HCT116 (cell line): ENCODE data around the gene MFAP3L. TPM values are rescaled to one million over a fixed set of nuclear protein-coding genes. Genes with fewer than 3 reads are reported as not detected.

ENCODE experiments used
- ATAC-seq: fragments of 200-7000 bp; cut with Tn5 transposase; 2 replicates; pipeline ENCODE4 v1.9.1; 2020; ENCODE audit warnings: mild to moderate bottlenecking, moderate library complexity
- BruUV-seq: library from RNA; stranded (reverse); fragments of 400-500 nt; replicated peaks from 2 replicates; lab custom pipeline; 2021; lab: Mats Ljungman, UMichigan
- CTCF ChIA-PET: fragments of 300-600 bp; sonication (Branson Sonifier 250); formaldehyde crosslinking; loops from one replicate; lab custom pipeline; 2021; ENCODE audit warnings: antibody characterized with exemption; lab: Charles Lee
- POLR2A ChIA-PET: fragments of 300-600, 350-600 bp; sonication (Branson Sonifier 250); formaldehyde crosslinking; loops from one replicate; lab custom pipeline; 2021; ENCODE audit warnings: antibody characterized with exemption; lab: Charles Lee
- RAD21 ChIA-PET, 2 experiments: fragments of 300-600 bp; sonication (Branson Sonifier 250); formaldehyde crosslinking; loops; one replicate each; lab custom pipeline; 2023; ENCODE audit warnings: low total read pairs in 2 of 2; ENCODE audit not compliant: uncharacterized antibody in 2 of 2, unreplicated experiment in 2 of 2, low non-redundant PET in 1 of 2; lab: Charles Lee
- DNase-seq: peaks from one replicate; pipeline ENCODE4 v3.0.0-alpha.2; 2010; ENCODE audit warnings: low read depth, low spot score
- H2AFZ ChIP-seq: fragments of 200-600 bp; shearing (Covaris generic), sonication (generic); 2 replicates; pipeline ENCODE4 v1.6.1; 2017; ENCODE audit warnings: low read depth, mixed run types, mixed read lengths, antibody characterized with exemption, low read length; ENCODE audit not compliant: poor library complexity, severe bottlenecking
- H3K27ac ChIP-seq: 2 replicates; pipeline ENCODE4 v1.5.1; 2012; ENCODE audit warnings: low read depth, low read length
- H3K27me3 ChIP-seq: fragments of 200-600 bp; sonication (generic); 2 replicates; pipeline ENCODE4 v1.6.1; 2016; ENCODE audit warnings: mixed run types, low read length, mixed read lengths; ENCODE audit not compliant: insufficient read depth
- H3K36me3 ChIP-seq, 2 experiments: fragments of 200-500 bp in 1 of 2; fragments of 200-600 bp in 1 of 2; sonication (Bioruptor generic) in 1 of 2; sonication (generic) in 1 of 2; 2 replicates each; pipeline versions ENCODE4 v1.5.1 to v1.6.1; 2014 to 2016; ENCODE audit warnings: low read length in 2 of 2, inconsistent platforms in 1 of 2, mixed read lengths in 1 of 2, mixed run types in 1 of 2; ENCODE audit not compliant: insufficient read depth in 2 of 2, control insufficient read depth in 1 of 2
- H3K4me1 ChIP-seq, 2 experiments: fragments of 200-600 bp in 1 of 2; sonication (generic) in 1 of 2; 2 replicates each; pipeline versions ENCODE4 v1.5.1 to v1.6.1; 2012 to 2017; ENCODE audit warnings: low read length in 2 of 2, inconsistent platforms in 1 of 2, mild to moderate bottlenecking in 1 of 2, mixed read lengths in 1 of 2, mixed run types in 1 of 2, moderate library complexity in 1 of 2; ENCODE audit not compliant: insufficient read depth in 2 of 2, control insufficient read depth in 1 of 2
- H3K4me2 ChIP-seq: fragments of 200-600 bp; sonication (generic); 2 replicates; pipeline ENCODE4 v1.6.1; 2017; ENCODE audit warnings: mixed run types, low read length, mixed read lengths
- H3K4me3 ChIP-seq, 2 experiments: fragments of 200-600 bp in 1 of 2; sonication (generic) in 1 of 2; replicated peaks in 1 of 2; 2 replicates each; pipeline ENCODE4 v1.5.1; 2011 to 2016; ENCODE audit warnings: low read length in 2 of 2, control low read depth in 1 of 2, low read depth in 1 of 2, mild to moderate bottlenecking in 1 of 2, mixed read lengths in 1 of 2, mixed run types in 1 of 2
- H3K79me2 ChIP-seq: fragments of 200-600 bp; sonication (generic); 2 replicates; pipeline ENCODE4 v1.6.1; 2017; ENCODE audit warnings: mild to moderate bottlenecking, mixed run types, low read length, moderate library complexity, mixed read lengths; ENCODE audit not compliant: insufficient read depth
- H3K9ac ChIP-seq: fragments of 200-600 bp; sonication (generic); 2 replicates; pipeline ENCODE4 v1.6.1; 2016; ENCODE audit warnings: low read length, mixed read lengths
- H3K9me2 ChIP-seq: fragments of 200-600 bp; sonication (generic), shearing (Covaris generic); 2 replicates; pipeline ENCODE4 v1.6.1; 2017; ENCODE audit warnings: mixed run types, mild to moderate bottlenecking, moderate library complexity; ENCODE audit not compliant: insufficient read depth
- H3K9me3 ChIP-seq, 2 experiments: fragments of 200-500 bp in 1 of 2; fragments of 200-600 bp in 1 of 2; sonication (Bioruptor generic) in 1 of 2; sonication (generic) in 1 of 2; 2 replicates each; pipeline ENCODE4 v1.6.1; 2014 to 2017; ENCODE audit warnings: low read length in 2 of 2, mixed read lengths in 2 of 2, inconsistent platforms in 1 of 2, low read depth in 1 of 2, mild to moderate bottlenecking in 1 of 2, mixed run types in 1 of 2, moderate library complexity in 1 of 2; ENCODE audit not compliant: control insufficient read depth in 1 of 2, insufficient read depth in 1 of 2
- H4K20me1 ChIP-seq: fragments of 200-600 bp; sonication (generic), shearing (Covaris generic); 2 replicates; pipeline ENCODE4 v1.6.1; 2017; ENCODE audit warnings: mixed run types, mild to moderate bottlenecking, moderate library complexity; ENCODE audit not compliant: insufficient read depth
- CBX3 ChIP-seq: IDR thresholded peaks from 2 replicates; pipeline ENCODE4 v1.6.1; 2012; ENCODE audit warnings: low read depth
- ELF1 ChIP-seq: IDR thresholded peaks from 2 replicates; pipeline ENCODE4 v1.6.1; 2012; ENCODE audit warnings: low read depth, borderline replicate concordance
- EZH2 ChIP-seq: fragments of 200-600 bp; sonication (generic); IDR thresholded peaks from 2 replicates; pipeline ENCODE4 v1.6.1; 2017; ENCODE audit warnings: antibody characterized with exemption, mixed run types
- JUND ChIP-seq: IDR thresholded peaks from 2 replicates; pipeline ENCODE4 v1.6.1; 2012
- RAD21 ChIP-seq: IDR thresholded peaks from 2 replicates; pipeline ENCODE4 v1.6.1; 2012; ENCODE audit warnings: low read depth, mild to moderate bottlenecking
- TCF7L2 ChIP-seq: IDR thresholded peaks from 2 replicates; pipeline ENCODE4 v1.7.0; 2011; ENCODE audit warnings: borderline replicate concordance, inconsistent platforms; ENCODE audit not compliant: insufficient read depth, insufficient read length; ENCODE audit errors: extremely low read depth
- YY1 ChIP-seq: IDR thresholded peaks from 2 replicates; pipeline ENCODE4 v1.6.1; 2011; ENCODE audit warnings: low read length, low read depth, moderate library complexity, mild to moderate bottlenecking; ENCODE audit not compliant: insufficient replicate concordance; ENCODE audit errors: extremely low read depth
- ZFX ChIP-seq: fragments of 450-650 bp; IDR thresholded peaks from 2 replicates; pipeline ENCODE4 v1.6.1; 2017
- intact Hi-C: fragments of 100-400 bp; cut with micrococcal nuclease; formaldehyde crosslinking; loops from 2 replicates; pipeline ENCODE4 v1.10.0; 2022
- total RNA-seq: library from RNA; stranded (reverse); gene quantifications from one replicate; pipeline ENCODE4 v1.2.1, GENCODE V29; 2021; ENCODE audit not compliant: unreplicated experiment
- TF ChIP-seq, protein P1 (sequence below): IDR thresholded peaks from 2 replicates; pipeline ENCODE4 v1.6.1; 2012
- TF ChIP-seq, protein P2 (sequence below): IDR thresholded peaks from 2 replicates; pipeline ENCODE4 v1.6.1; 2011; ENCODE audit warnings: mild to moderate bottlenecking, low read length, moderate library complexity; ENCODE audit not compliant: insufficient replicate concordance; ENCODE audit errors: extremely low read depth
- TF ChIP-seq, protein P3 (sequence below), 3 experiments: fragments of 200-600 bp in 1 of 3; sonication (generic) in 1 of 3; IDR thresholded peaks in 2 of 3; conservative IDR thresholded peaks in 1 of 3; 2 replicates each; pipeline ENCODE4 v1.5.1; 2012 to 2017; ENCODE audit warnings: low read depth in 2 of 3, low read length in 2 of 3, antibody characterized with exemption in 1 of 3, borderline replicate concordance in 1 of 3, control low read depth in 1 of 3, mild to moderate bottlenecking in 1 of 3, mixed read lengths in 1 of 3, mixed run types in 1 of 3, moderate library complexity in 1 of 3; ENCODE audit not compliant: insufficient read depth in 1 of 3

MFAP3L gene
- total RNA-seq, 1 experiment from 2014 or later, result 8.4 TPM

DNA sequence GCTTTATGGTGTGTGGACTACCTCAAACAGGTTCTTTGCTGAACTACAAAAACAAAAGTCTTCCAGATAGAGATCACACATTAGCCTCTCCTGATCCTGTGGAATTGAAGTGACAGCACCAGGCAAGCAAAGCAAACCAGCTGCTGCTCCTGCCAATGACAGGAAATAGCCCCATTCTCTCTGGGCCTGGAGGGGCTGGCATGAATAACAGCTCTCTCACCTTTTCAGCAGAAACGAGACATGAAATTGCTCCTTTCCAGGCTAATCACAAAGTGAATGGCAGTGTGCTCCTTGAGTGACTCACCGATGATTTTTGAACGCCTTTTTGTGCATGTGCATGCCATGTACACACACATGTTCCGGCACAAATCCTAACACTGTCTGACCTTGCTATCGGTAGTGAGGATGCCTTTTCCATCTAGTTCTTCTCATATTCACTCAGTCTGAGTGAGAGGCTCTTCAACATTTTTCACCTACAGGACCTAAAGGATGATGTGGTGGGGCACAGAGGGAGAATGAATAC is 24.4 kb downstream of the MFAP3L start:
- Histone ChIP-seq H3K9me2 (no peaks in the 10 kb centered on the region), H3K27ac (no peak overlapping the region), H3K27me3 (no peaks in the 10 kb centered on the region), H3K36me3 (no peaks in the 10 kb centered on the region), H2AFZ (no peak overlapping the region), H3K4me2 (no peak overlapping the region), H3K9me3 (no peaks in the 10 kb centered on the region), H3K9ac (no peak overlapping the region), H3K79me2 (no peaks in the 10 kb centered on the region), H3K4me1 (no peaks in the 10 kb centered on the region), H3K4me3 (no peak overlapping the region), H4K20me1 (no peaks in the 10 kb centered on the region)
- RAD21 ChIA-PET, result no interaction called here
- BruUV-seq, result no TSS peak
- ATAC-seq (no peak), DNase-seq (no peak)
- intact Hi-C loops, result no loop called here
- POLR2A ChIA-PET, result no interaction called here
- TF ChIP-seq EZH2 (no peak), RAD21 (no peak), TCF7L2 (no peak), ZFX (no peak), YY1 (no peak), JUND (no peak), ELF1 (no peak), CBX3 (no peak)
- TF ChIP-seq, protein P1, sequence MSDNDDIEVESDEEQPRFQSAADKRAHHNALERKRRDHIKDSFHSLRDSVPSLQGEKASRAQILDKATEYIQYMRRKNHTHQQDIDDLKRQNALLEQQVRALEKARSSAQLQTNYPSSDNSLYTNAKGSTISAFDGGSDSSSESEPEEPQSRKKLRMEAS, result no peak
- TF ChIP-seq, protein P2, sequence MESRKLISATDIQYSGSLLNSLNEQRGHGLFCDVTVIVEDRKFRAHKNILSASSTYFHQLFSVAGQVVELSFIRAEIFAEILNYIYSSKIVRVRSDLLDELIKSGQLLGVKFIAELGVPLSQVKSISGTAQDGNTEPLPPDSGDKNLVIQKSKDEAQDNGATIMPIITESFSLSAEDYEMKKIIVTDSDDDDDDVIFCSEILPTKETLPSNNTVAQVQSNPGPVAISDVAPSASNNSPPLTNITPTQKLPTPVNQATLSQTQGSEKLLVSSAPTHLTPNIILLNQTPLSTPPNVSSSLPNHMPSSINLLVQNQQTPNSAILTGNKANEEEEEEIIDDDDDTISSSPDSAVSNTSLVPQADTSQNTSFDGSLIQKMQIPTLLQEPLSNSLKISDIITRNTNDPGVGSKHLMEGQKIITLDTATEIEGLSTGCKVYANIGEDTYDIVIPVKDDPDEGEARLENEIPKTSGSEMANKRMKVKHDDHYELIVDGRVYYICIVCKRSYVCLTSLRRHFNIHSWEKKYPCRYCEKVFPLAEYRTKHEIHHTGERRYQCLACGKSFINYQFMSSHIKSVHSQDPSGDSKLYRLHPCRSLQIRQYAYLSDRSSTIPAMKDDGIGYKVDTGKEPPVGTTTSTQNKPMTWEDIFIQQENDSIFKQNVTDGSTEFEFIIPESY, result no peak
- TF ChIP-seq, protein P3, sequence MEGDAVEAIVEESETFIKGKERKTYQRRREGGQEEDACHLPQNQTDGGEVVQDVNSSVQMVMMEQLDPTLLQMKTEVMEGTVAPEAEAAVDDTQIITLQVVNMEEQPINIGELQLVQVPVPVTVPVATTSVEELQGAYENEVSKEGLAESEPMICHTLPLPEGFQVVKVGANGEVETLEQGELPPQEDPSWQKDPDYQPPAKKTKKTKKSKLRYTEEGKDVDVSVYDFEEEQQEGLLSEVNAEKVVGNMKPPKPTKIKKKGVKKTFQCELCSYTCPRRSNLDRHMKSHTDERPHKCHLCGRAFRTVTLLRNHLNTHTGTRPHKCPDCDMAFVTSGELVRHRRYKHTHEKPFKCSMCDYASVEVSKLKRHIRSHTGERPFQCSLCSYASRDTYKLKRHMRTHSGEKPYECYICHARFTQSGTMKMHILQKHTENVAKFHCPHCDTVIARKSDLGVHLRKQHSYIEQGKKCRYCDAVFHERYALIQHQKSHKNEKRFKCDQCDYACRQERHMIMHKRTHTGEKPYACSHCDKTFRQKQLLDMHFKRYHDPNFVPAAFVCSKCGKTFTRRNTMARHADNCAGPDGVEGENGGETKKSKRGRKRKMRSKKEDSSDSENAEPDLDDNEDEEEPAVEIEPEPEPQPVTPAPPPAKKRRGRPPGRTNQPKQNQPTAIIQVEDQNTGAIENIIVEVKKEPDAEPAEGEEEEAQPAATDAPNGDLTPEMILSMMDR (IDR thresholded peaks at IDR 0.05 in 2 of 3, conservative IDR thresholded peaks at IDR 0.05 in 1 of 3; ENCODE audit: borderline replicate concordance in 1 of 3, insufficient read depth in 1 of 3, low read depth in 2 of 3, low read length in 2 of 3), result no peak
- CTCF ChIA-PET, result no interaction called here
